ENCODE data around the gene TMPRSS11B. TPM values are rescaled to one million over a fixed set of nuclear protein-coding genes. Genes with fewer than 3 reads are reported as not detected.

TMPRSS11B gene, protein sequence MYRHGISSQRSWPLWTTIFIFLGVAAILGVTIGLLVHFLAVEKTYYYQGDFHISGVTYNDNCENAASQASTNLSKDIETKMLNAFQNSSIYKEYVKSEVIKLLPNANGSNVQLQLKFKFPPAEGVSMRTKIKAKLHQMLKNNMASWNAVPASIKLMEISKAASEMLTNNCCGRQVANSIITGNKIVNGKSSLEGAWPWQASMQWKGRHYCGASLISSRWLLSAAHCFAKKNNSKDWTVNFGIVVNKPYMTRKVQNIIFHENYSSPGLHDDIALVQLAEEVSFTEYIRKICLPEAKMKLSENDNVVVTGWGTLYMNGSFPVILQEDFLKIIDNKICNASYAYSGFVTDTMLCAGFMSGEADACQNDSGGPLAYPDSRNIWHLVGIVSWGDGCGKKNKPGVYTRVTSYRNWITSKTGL
- total RNA-seq (ENCODE audit: unreplicated experiment): not detected
- long read RNA-seq: 0 reads

DNA sequence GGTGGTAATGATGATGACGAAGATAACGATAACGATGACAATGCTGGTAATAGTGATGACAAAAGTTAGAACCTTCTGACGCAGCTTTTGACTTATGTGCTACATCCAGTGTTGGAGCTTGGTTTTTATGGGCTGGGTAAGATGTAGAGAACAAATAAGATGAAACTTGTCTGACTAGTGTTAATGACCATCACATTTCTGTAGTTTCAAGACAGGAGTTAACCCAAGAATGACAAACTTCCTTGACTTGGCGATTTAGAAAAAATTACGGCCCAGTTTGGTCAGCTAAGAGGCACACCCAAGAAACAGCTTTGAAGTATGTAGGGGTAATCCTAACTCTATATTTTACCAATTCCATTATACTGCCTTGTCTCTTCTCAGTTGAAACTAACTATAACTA, at the start of gene TMPRSS11B:
Gene TMPRSS11B, minus strand, starts transcription at position 101 of the 400 bp plus-strand sequence. CDS start 136 bp downstream, outside the sequence.
- TF ChIP-seq, protein P1, sequence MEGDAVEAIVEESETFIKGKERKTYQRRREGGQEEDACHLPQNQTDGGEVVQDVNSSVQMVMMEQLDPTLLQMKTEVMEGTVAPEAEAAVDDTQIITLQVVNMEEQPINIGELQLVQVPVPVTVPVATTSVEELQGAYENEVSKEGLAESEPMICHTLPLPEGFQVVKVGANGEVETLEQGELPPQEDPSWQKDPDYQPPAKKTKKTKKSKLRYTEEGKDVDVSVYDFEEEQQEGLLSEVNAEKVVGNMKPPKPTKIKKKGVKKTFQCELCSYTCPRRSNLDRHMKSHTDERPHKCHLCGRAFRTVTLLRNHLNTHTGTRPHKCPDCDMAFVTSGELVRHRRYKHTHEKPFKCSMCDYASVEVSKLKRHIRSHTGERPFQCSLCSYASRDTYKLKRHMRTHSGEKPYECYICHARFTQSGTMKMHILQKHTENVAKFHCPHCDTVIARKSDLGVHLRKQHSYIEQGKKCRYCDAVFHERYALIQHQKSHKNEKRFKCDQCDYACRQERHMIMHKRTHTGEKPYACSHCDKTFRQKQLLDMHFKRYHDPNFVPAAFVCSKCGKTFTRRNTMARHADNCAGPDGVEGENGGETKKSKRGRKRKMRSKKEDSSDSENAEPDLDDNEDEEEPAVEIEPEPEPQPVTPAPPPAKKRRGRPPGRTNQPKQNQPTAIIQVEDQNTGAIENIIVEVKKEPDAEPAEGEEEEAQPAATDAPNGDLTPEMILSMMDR (IDR thresholded peaks at IDR 0.05; ENCODE audit: partially characterized antibody, unreplicated experiment): no peak
- H3K27me3 Mint-ChIP-seq (ENCODE audit: unreplicated experiment): no peaks in the 10 kb centered on the region
- H3K4me1 Mint-ChIP-seq (ENCODE audit: low read depth, unreplicated experiment): no peaks in the 10 kb centered on the region
- no peak within 1 kb of the TSS for H3K4me3 Mint-ChIP-seq (ENCODE audit: unreplicated experiment)
- DNase-seq: no peak
- no peaks in the 10 kb centered on the region for H3K36me3 Mint-ChIP-seq (ENCODE audit: unreplicated experiment)
- no peaks in the 10 kb centered on the region for H3K9me3 Mint-ChIP-seq (ENCODE audit: unreplicated experiment)
- H3K27ac Mint-ChIP-seq (ENCODE audit: unreplicated experiment): no peak within 1 kb of the TSS

DNA sequence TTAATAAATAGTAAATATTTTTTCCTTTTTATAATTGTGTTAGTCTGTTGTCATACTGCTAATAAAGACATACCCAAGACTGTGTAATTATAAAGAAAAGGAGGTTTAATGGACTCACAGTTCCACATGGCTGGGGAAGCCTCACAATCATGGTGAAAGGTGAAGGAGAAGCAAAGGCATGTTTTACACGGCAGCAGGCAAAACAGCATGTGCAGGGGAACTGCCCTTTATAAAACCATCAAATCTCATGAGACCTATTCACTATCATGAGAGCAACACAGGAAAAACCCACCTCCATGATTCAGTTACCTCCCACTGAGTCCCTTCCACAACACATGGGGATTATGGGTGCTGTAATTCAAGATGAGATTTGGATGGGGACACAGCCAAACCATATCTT, 45.8 kb upstream of the TMPRSS11B start:
- Mint-ChIP-seq H3K4me1 (ENCODE audit: low read depth, unreplicated experiment) (no peaks in the 10 kb centered on the region), H3K9me3 (ENCODE audit: unreplicated experiment) (no peaks in the 10 kb centered on the region), H3K27ac (ENCODE audit: unreplicated experiment) (no peak overlapping the region), H3K4me3 (ENCODE audit: unreplicated experiment) (no peak overlapping the region), H3K36me3 (ENCODE audit: unreplicated experiment) (no peaks in the 10 kb centered on the region), H3K27me3 (ENCODE audit: unreplicated experiment) (no peaks in the 10 kb centered on the region)
- no peak for DNase-seq
- TF ChIP-seq, protein P1 (IDR thresholded peaks at IDR 0.05; ENCODE audit: partially characterized antibody, unreplicated experiment): no peak

DNA sequence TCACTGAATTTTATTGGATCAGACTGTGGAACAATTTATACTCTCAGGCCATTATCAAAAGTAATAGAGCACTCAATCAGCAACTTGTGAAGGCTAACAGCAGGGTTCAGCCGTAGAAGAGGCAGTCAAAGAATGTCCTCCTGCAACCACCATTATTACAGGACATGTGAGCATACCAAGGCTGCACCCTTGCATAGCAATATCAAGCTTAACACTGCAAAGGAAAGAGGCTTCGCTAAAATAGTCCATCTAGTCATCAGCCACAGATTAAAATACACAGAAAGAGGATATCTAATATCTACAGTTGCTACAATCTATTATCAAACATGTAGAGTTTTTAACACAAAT, 42.9 kb upstream of the TMPRSS11B start:
- no peak overlapping the region for H3K27ac Mint-ChIP-seq (ENCODE audit: unreplicated experiment)
- no peak overlapping the region for H3K4me3 Mint-ChIP-seq (ENCODE audit: unreplicated experiment)
- DNase-seq: no peak
- no peaks in the 10 kb centered on the region for H3K9me3 Mint-ChIP-seq (ENCODE audit: unreplicated experiment)
- no peaks in the 10 kb centered on the region for H3K4me1 Mint-ChIP-seq (ENCODE audit: low read depth, unreplicated experiment)
- TF ChIP-seq, protein P1 (IDR thresholded peaks at IDR 0.05; ENCODE audit: partially characterized antibody, unreplicated experiment): no peak
- no peaks in the 10 kb centered on the region for H3K36me3 Mint-ChIP-seq (ENCODE audit: unreplicated experiment)
- H3K27me3 Mint-ChIP-seq (ENCODE audit: unreplicated experiment): no peaks in the 10 kb centered on the region

DNA sequence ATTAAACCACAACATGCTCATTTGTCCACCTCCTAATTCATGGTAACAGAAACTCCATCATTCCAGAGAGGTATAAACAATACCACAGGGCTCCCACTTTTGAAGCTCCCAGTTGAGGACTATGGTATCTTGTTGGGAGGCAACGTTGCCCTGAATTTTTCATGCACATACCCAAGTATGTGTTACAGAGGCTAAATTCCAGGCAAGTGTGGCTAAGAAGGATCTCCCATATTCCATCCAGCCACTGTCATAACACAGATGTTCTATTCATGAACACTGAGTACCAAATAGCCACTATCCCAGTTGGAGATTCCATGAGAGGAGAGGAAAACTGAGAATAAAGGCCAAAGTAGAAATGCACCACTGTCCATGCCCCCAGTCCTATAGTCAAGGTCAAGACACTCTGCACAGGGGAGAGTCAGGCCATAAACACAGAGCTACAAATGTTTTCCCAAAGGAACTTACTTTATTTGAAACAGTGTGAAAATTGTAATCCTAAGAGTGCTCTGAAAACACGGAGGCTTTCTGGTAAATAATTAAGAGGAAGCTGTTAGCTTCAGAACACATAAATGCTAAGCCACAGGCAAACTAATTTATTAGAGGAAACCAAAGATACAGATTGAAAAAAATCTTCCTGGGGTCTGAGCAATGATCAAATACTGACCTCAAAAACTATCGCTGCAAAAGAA, 42.4 kb upstream of the TMPRSS11B start:
- TF ChIP-seq, protein P1 (IDR thresholded peaks at IDR 0.05; ENCODE audit: partially characterized antibody, unreplicated experiment): no peak
- no peak for DNase-seq
- Mint-ChIP-seq H3K4me3 (ENCODE audit: unreplicated experiment) (no peak overlapping the region), H3K4me1 (ENCODE audit: low read depth, unreplicated experiment) (no peaks in the 10 kb centered on the region), H3K27ac (ENCODE audit: unreplicated experiment) (no peak overlapping the region), H3K27me3 (ENCODE audit: unreplicated experiment) (no peaks in the 10 kb centered on the region), H3K9me3 (ENCODE audit: unreplicated experiment) (no peaks in the 10 kb centered on the region), H3K36me3 (ENCODE audit: unreplicated experiment) (no peaks in the 10 kb centered on the region)

DNA sequence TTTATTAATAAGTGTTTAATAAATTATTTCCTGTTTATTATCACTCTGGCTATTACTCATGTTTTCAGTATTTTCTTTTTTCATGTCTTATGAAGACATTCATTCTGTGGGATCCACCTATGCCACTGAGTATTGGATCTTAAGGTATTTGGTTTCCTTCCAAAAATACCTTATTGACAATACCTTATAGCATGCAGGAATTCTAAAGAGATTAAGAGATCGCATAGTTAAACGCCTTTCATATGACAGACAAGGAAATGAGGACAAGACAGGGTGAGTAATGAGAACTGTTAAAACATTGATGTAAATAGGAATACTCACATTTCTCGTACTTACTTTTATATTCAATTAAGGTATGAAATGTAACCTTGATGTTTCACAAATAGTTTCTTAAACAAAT, 38.2 kb upstream of the TMPRSS11B start:
- Mint-ChIP-seq H3K36me3 (ENCODE audit: unreplicated experiment) (no peaks in the 10 kb centered on the region), H3K4me1 (ENCODE audit: low read depth, unreplicated experiment) (no peaks in the 10 kb centered on the region), H3K9me3 (ENCODE audit: unreplicated experiment) (no peaks in the 10 kb centered on the region), H3K27me3 (ENCODE audit: unreplicated experiment) (no peaks in the 10 kb centered on the region), H3K4me3 (ENCODE audit: unreplicated experiment) (no peak overlapping the region), H3K27ac (ENCODE audit: unreplicated experiment) (no peak overlapping the region)
- no peak for DNase-seq
- TF ChIP-seq, protein P1 (IDR thresholded peaks at IDR 0.05; ENCODE audit: partially characterized antibody, unreplicated experiment): no peak
